SK-N-SH (cell line): ENCODE data around the gene TMEM163. TPM values are rescaled to one million over a fixed set of nuclear protein-coding genes. Genes with fewer than 3 reads are reported as not detected.

ENCODE experiments used
- CTCF ChIA-PET: fragments of 300-600, 350-600 bp; formaldehyde crosslinking; extraction: SDS; loops from one replicate; lab custom pipeline; 2021; lab: Yijun Ruan, JAX
- POLR2A ChIA-PET: fragments of 350-600 bp; sonication (Branson Sonifier 250); formaldehyde crosslinking; extraction: SDS; loops from one replicate; lab custom pipeline; 2020; ENCODE audit warnings: antibody characterized with exemption, inconsistent platforms; lab: Yijun Ruan, JAX
- DNase-seq: peaks from one replicate; pipeline ENCODE4 v3.0.0; 2012
- H2AFZ ChIP-seq: fragments of 200-600 bp; sonication (generic); 2 replicates; pipeline ENCODE4 v1.8.1; 2016; ENCODE audit warnings: antibody characterized with exemption, mild to moderate bottlenecking, low read depth
- H3F3A ChIP-seq: fragments of 200-600 bp; sonication (generic); replicated peaks from 2 replicates; pipeline ENCODE3; 2016; ENCODE audit warnings: antibody characterized with exemption, mild to moderate bottlenecking; ENCODE audit not compliant: insufficient read depth
- H3K27ac ChIP-seq, 2 experiments: fragments of 200-500 bp in 1 of 2; fragments of 200-600 bp in 1 of 2; sonication (Bioruptor generic) in 1 of 2; sonication (generic), shearing (Covaris generic) in 1 of 2; 2 replicates each; pipeline versions ENCODE4 v1.5.1 to v1.6.1; 2014 to 2016; ENCODE audit warnings: low read depth in 2 of 2, inconsistent platforms in 1 of 2, low read length in 1 of 2, mild to moderate bottlenecking in 1 of 2, mixed read lengths in 1 of 2
- H3K27me3 ChIP-seq: fragments of 200-600 bp; sonication (generic), shearing (Covaris generic); 2 replicates; pipeline ENCODE4 v1.6.1; 2016; ENCODE audit warnings: mixed run types; ENCODE audit not compliant: insufficient read depth
- H3K36me3 ChIP-seq, 2 experiments: fragments of 200-500 bp in 1 of 2; fragments of 200-600 bp in 1 of 2; sonication (Bioruptor generic) in 1 of 2; sonication (generic) in 1 of 2; replicated peaks in 1 of 2; 2 replicates each; pipeline versions ENCODE3 to v1.5.1; 2014 to 2016; ENCODE audit warnings: low read length in 1 of 2, mild to moderate bottlenecking in 1 of 2; ENCODE audit not compliant: insufficient read depth in 2 of 2, control insufficient read depth in 1 of 2
- H3K4me1 ChIP-seq, 2 experiments: fragments of 200-500 bp in 1 of 2; fragments of 200-600 bp in 1 of 2; sonication (Bioruptor generic) in 1 of 2; sonication (generic), shearing (Covaris generic) in 1 of 2; 2 replicates each; pipeline versions ENCODE4 v1.5.1 to v1.6.1; 2014 to 2016; ENCODE audit warnings: low read depth in 1 of 2, low read length in 1 of 2, mixed run types in 1 of 2; ENCODE audit not compliant: insufficient read depth in 2 of 2, control insufficient read depth in 1 of 2
- H3K4me2 ChIP-seq: fragments of 200-600 bp; sonication (generic), shearing (Covaris generic); 2 replicates; pipeline ENCODE4 v1.6.1; 2017; ENCODE audit warnings: mixed run types
- H3K4me3 ChIP-seq, 2 experiments: fragments of 200-500 bp in 1 of 2; fragments of 200-600 bp in 1 of 2; sonication (Bioruptor generic) in 1 of 2; sonication (generic), shearing (Covaris generic) in 1 of 2; 2 replicates each; pipeline versions ENCODE4 v1.5.1 to v1.8.1; 2014 to 2016; ENCODE audit warnings: low read depth in 2 of 2, inconsistent platforms in 1 of 2, low read length in 1 of 2, mild to moderate bottlenecking in 1 of 2, mixed read lengths in 1 of 2, moderate library complexity in 1 of 2
- H3K79me2 ChIP-seq: fragments of 200-600 bp; sonication (generic); 2 replicates; pipeline ENCODE4 v1.8.1; 2017; ENCODE audit warnings: mild to moderate bottlenecking; ENCODE audit not compliant: insufficient read depth
- H3K9ac ChIP-seq: fragments of 200-600 bp; sonication (generic); 2 replicates; pipeline ENCODE4 v1.6.1; 2017; ENCODE audit warnings: mixed run types
- H3K9me2 ChIP-seq: fragments of 200-600 bp; sonication (generic); 2 replicates; pipeline ENCODE4 v1.6.1; 2017; ENCODE audit warnings: mixed run types
- H3K9me3 ChIP-seq: fragments of 200-600 bp; sonication (generic); 2 replicates; pipeline ENCODE4 v1.6.1; 2017; ENCODE audit warnings: mixed run types, mild to moderate bottlenecking, moderate library complexity
- H4K20me1 ChIP-seq: fragments of 200-600 bp; sonication (generic); 2 replicates; pipeline ENCODE4 v1.6.1; 2017; ENCODE audit warnings: mild to moderate bottlenecking, mixed run types; ENCODE audit not compliant: insufficient read depth
- CHD2 ChIP-seq: fragments of 150-350 bp; IDR thresholded peaks from 2 replicates; pipeline ENCODE4 v1.6.1; 2018; ENCODE audit warnings: low read length; ENCODE audit not compliant: partially characterized antibody
- ELF1 ChIP-seq: IDR thresholded peaks from 2 replicates; pipeline ENCODE4 v1.4.0; 2012
- EP300 ChIP-seq, 2 experiments: IDR thresholded peaks; 2 replicates each; pipeline versions ENCODE4 v1.4.0 to v1.6.1; 2012; ENCODE audit warnings: borderline replicate concordance in 1 of 2, low read depth in 1 of 2, low read length in 1 of 2
- FOSL2 ChIP-seq: IDR thresholded peaks from 2 replicates; pipeline ENCODE4 v1.4.0; 2012; ENCODE audit warnings: low read depth, mild to moderate bottlenecking, moderate library complexity, borderline replicate concordance
- FOXJ3 ChIP-seq: sonication (generic); formaldehyde crosslinking; IDR thresholded peaks from 2 replicates; pipeline ENCODE4 v1.5.1; 2020; ENCODE audit warnings: mild to moderate bottlenecking, missing genetic modification reagents
- FOXM1 ChIP-seq: IDR thresholded peaks from 2 replicates; pipeline ENCODE4 v1.4.0; 2012; ENCODE audit warnings: low read depth, mild to moderate bottlenecking
- MEF2A ChIP-seq: IDR thresholded peaks from 2 replicates; pipeline ENCODE4 v1.4.0; 2012; ENCODE audit warnings: low read depth, borderline replicate concordance
- MXI1 ChIP-seq: IDR thresholded peaks from 2 replicates; pipeline ENCODE4 v1.6.1; 2012; ENCODE audit warnings: mild to moderate bottlenecking, low read depth, low read length, improper control_type of control experiment
- NFIC ChIP-seq: IDR thresholded peaks from 2 replicates; pipeline ENCODE4 v1.4.0; 2012; ENCODE audit warnings: borderline replicate concordance
- NRF1 ChIP-seq: IDR thresholded peaks from 2 replicates; pipeline ENCODE4 v1.6.1; 2012; ENCODE audit warnings: low read depth, mild to moderate bottlenecking, low read length
- RCOR1 ChIP-seq: fragments of 150-350 bp; IDR thresholded peaks from 2 replicates; pipeline ENCODE4 v1.6.1; 2017; ENCODE audit warnings: antibody characterized with exemption, low read length
- TAF1 ChIP-seq: IDR thresholded peaks from 2 replicates; pipeline ENCODE4 v1.6.1; 2012; ENCODE audit warnings: low read depth, mild to moderate bottlenecking, low read length, moderate library complexity, borderline replicate concordance
- TEAD4 ChIP-seq: IDR thresholded peaks from 2 replicates; pipeline ENCODE4 v1.4.0; 2012; ENCODE audit warnings: mild to moderate bottlenecking, borderline replicate concordance; ENCODE audit not compliant: insufficient read depth
- YY1 ChIP-seq: IDR thresholded peaks from 2 replicates; pipeline ENCODE4 v1.4.0; 2012; ENCODE audit warnings: low read depth, mild to moderate bottlenecking
- WGBS: methylation state at CpG from one replicate; pipeline ENCODE4 v1.1.6; 2017; ENCODE audit warnings: low lambda C conversion rate; 5-methylcytosine and 5-hydroxymethylcytosine counted together
- polyA plus RNA-seq, 3 experiments: library from polyadenylated mRNA; depleted of rRNA; stranded (reverse); fragments of >200 nt; gene quantifications; 2 replicates each; pipeline ENCODE4 v1.2.3, GENCODE V29; 2012
- TF ChIP-seq, protein P1 (sequence below): fragments of 150-350 bp; IDR thresholded peaks from 2 replicates; pipeline ENCODE4 v1.6.1; 2016; ENCODE audit warnings: mild to moderate bottlenecking, low read depth, low read length
- TF ChIP-seq, protein P2 (sequence below): IDR thresholded peaks from 2 replicates; pipeline ENCODE4 v1.4.0; 2012; ENCODE audit warnings: low read depth, borderline replicate concordance

The TMEM163 gene
- polyA plus RNA-seq, 1 of the 3 experiments (the other 2 are of a cell fraction): not detected

DNA sequence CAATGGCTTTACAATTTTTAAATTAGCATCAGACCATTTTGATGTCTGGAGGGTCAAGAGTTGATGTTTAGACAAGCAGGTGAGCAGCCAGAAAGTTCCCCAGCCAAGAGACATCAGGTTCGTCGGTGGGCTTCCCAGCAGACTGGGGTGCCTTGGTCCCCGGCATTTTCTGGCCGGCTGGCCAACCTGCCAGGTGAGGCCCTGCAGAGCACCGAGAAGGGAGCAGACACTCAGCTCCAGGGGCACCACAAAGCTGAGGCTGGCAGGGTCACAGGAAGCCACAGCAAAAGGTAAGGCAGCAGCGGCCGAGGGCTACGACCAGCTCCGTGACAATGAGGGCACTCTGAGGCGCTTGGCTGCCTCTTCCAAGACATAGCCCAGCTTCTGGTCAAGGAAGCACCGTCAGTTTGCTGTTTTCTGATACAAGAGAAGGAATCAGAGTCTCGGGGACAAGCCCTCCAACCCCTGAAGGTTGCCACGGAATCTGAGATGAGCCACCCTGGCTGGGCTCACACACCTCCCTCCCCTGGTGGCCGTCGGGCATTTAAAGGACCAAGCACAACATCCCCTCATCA lies 235.9 kb downstream of the TMEM163 start:
- DNase-seq: no peak
- no peaks in the 10 kb centered on the region for H3K36me3 ChIP-seq
- H3K27ac ChIP-seq: no peak overlapping the region
- no peaks in the 10 kb centered on the region for H3K27me3 ChIP-seq
- POLR2A ChIA-PET: no interaction called here
- no peak overlapping the region for H3K9ac ChIP-seq
- no peak for TF ChIP-seq ELF1
- no peak for TF ChIP-seq YY1
- peaks cover 0 to 3% of the 10 kb centered on the region in 2 experiments; a peak in 1 of 4 replicates for H3K4me1 ChIP-seq
- CTCF ChIA-PET: no interaction called here
- WGBS: 51% methylated on average over 9 of the region's 15 CpGs
- H3K79me2 ChIP-seq: no peaks in the 10 kb centered on the region
- H2AFZ ChIP-seq: no peak overlapping the region
- no peak overlapping the region for H3K4me3 ChIP-seq
- no peaks in the 10 kb centered on the region for H4K20me1 ChIP-seq
- no peaks in the 10 kb centered on the region for H3K9me2 ChIP-seq
- H3K4me2 ChIP-seq: no peak overlapping the region
- H3F3A ChIP-seq: no peaks in the 10 kb centered on the region
- H3K9me3 ChIP-seq: no peaks in the 10 kb centered on the region

DNA sequence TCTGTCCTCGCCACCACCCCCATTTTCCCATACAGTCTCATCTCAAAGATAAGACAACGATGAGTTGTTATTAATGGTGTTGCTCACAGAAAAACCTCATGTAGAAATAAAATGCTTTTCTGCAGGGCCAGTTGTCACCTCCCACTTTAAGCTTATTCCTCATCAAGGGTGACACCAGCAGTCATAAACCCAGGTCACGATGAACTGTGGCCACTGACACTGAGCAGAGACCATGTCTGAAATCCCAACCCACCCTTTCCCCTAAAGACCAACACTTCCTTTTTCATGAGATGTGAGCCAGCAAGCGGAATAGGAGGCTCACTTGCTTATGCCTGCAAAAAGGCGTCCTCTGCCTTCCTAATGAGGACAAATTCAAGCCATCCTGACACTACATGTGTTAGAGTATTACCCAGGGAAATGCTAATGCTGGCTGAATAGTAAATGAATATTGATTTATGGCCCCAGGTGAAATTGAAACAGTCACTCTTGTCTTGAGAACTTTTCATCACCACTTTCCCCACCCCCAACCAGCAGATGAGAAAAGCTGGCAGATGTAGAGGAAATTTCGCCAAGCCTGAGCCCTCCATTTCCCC lies 236.6 kb downstream of the TMEM163 start:
- no peak overlapping the region for H3K4me3 ChIP-seq
- no peak for TF ChIP-seq TAF1
- TF ChIP-seq CHD2: no peak
- TF ChIP-seq, all 33 proteins: peak for 0
- no peaks in the 10 kb centered on the region for H3K9me2 ChIP-seq
- H3K9me3 ChIP-seq: no peaks in the 10 kb centered on the region
- H3K4me1 ChIP-seq: peaks cover 0 to 3% of the 10 kb centered on the region in 2 experiments; a peak in 1 of 4 replicates
- H3K9ac ChIP-seq: no peak overlapping the region
- H4K20me1 ChIP-seq: no peaks in the 10 kb centered on the region
- POLR2A ChIA-PET: no interaction called here
- 44% methylated on average over 6 of the region's 6 CpGs for WGBS
- DNase-seq: no peak
- no peak overlapping the region for H3K27ac ChIP-seq
- H3F3A ChIP-seq: no peaks in the 10 kb centered on the region
- H3K27me3 ChIP-seq: no peaks in the 10 kb centered on the region
- no peaks in the 10 kb centered on the region for H3K36me3 ChIP-seq
- H2AFZ ChIP-seq: no peak overlapping the region
- no peak overlapping the region for H3K4me2 ChIP-seq
- H3K79me2 ChIP-seq: no peaks in the 10 kb centered on the region
- CTCF ChIA-PET: interaction anchor here (1.0 to 2.8 kb wide), 3 partner anchors 22 to 237 kb away, joined by 3 to 10 read pairs (median 3); no protein-coding TSS in a partner anchor

DNA sequence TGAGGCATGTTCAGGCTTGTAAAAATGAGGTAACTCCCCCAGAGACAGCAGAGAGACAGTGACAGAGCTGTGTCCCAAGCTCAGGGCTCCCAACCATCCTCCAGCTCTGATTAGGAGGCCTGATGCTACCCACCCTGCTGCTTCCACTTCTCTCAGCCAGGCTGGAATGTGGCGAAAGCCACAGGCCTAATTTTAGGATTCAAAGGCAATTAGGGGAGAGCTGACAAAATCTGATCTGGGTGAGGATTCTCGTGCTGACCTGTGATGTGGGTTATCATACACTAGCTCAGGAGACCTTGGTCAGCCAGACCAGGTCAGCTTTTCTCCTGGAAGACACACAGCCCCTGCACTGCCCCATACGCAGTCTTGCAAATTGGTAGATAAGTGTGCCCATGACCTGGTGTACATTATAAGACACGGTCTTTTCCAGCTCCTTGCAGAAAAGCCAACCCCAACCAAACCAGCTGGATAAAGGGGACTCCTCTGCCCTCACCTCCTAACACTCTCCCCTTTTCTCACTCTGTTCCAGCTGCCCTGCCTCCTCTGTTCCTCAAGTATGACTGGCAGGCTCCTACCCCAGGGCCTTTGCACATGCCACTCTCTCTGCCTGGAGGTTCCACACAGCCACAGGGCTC lies 239.0 kb downstream of the TMEM163 start:
- Histone ChIP-seq H3K9me3 (no peaks in the 10 kb centered on the region), H3K27ac (no peak overlapping the region), H3K79me2 (no peaks in the 10 kb centered on the region), H3F3A (no peaks in the 10 kb centered on the region), H3K27me3 (no peaks in the 10 kb centered on the region), H4K20me1 (no peaks in the 10 kb centered on the region), H3K4me3 (no peak overlapping the region), H3K9ac (no peak overlapping the region), H3K36me3 (no peaks in the 10 kb centered on the region), H2AFZ (no peak overlapping the region), H3K9me2 (no peaks in the 10 kb centered on the region), H3K4me1 (peaks cover 0 to 3% of the 10 kb centered on the region in 2 experiments; a peak in 1 of 4 replicates), H3K4me2 (no peak overlapping the region)
- no peak for DNase-seq
- POLR2A ChIA-PET: no interaction called here
- CTCF ChIA-PET: interaction anchor here (1.1 to 2.8 kb wide), 3 partner anchors 11 to 29 kb away, joined by 3 to 10 read pairs (median 4); no protein-coding TSS in a partner anchor
- 28% methylated on average over 3 of the region's 4 CpGs for WGBS
- TF ChIP-seq MXI1: no peak
- no peak for TF ChIP-seq NRF1
- no peak for TF ChIP-seq FOXM1
- TF ChIP-seq, protein P1, sequence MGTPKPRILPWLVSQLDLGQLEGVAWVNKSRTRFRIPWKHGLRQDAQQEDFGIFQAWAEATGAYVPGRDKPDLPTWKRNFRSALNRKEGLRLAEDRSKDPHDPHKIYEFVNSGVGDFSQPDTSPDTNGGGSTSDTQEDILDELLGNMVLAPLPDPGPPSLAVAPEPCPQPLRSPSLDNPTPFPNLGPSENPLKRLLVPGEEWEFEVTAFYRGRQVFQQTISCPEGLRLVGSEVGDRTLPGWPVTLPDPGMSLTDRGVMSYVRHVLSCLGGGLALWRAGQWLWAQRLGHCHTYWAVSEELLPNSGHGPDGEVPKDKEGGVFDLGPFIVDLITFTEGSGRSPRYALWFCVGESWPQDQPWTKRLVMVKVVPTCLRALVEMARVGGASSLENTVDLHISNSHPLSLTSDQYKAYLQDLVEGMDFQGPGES: no peak
- no peak for TF ChIP-seq MEF2A
- no peak for TF ChIP-seq NFIC
- TF ChIP-seq RCOR1: no peak
- TF ChIP-seq FOXJ3 (CRISPR knock-in tag): no peak
- no peak for TF ChIP-seq TAF1
- TF ChIP-seq, protein P2, sequence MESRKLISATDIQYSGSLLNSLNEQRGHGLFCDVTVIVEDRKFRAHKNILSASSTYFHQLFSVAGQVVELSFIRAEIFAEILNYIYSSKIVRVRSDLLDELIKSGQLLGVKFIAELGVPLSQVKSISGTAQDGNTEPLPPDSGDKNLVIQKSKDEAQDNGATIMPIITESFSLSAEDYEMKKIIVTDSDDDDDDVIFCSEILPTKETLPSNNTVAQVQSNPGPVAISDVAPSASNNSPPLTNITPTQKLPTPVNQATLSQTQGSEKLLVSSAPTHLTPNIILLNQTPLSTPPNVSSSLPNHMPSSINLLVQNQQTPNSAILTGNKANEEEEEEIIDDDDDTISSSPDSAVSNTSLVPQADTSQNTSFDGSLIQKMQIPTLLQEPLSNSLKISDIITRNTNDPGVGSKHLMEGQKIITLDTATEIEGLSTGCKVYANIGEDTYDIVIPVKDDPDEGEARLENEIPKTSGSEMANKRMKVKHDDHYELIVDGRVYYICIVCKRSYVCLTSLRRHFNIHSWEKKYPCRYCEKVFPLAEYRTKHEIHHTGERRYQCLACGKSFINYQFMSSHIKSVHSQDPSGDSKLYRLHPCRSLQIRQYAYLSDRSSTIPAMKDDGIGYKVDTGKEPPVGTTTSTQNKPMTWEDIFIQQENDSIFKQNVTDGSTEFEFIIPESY: no peak
- no peak for TF ChIP-seq TEAD4
- TF ChIP-seq FOSL2: no peak
- TF ChIP-seq EP300 (IDR thresholded peaks at IDR 0.05; ENCODE audit: borderline replicate concordance in 1 of 2, low read depth in 1 of 2, low read length in 1 of 2): no peak
